GM08714 (cell line): ENCODE data around the gene CD247.
A peak's percentile ranks its signal among the peaks of the same experiment; 100 is the strongest.
"Not testable (repeated sequence)": the region's sequence is repeated elsewhere in the genome, so short reads cannot be mapped to it uniquely, and the experiment has no call there.

Source experiments
- H3K4me3 ChIP-seq: fragments of 200-500 bp; sonication (Bioruptor generic); 2 replicates; pipeline ENCODE4 v1.5.1; 2014; ENCODE audit warnings: mild to moderate bottlenecking, low read length, inconsistent platforms
- ZNF274 ChIP-seq: IDR thresholded peaks from 2 replicates; pipeline ENCODE4 v1.6.1; 2012; ENCODE audit warnings: mild to moderate bottlenecking, low read depth, low read length

Gene CD247

DNA sequence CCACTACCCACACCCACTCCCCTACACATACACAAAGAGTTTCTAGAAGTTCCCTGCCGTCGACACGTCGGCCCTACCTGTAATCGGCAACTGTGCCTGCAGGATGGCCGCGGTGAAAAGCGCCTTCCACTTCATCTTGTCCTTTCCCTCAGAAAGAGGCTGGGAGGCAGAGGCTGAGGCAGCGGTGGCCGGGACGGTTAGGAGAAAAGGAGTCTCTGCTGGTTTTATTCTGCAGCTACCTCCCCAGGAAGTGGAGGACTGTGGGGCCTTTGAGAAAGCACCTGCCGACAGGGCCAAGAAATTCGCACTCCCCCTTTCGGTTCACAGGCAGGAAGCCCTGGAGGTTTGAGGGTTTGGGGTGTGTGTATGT lies at the start of gene CD247:
Gene CD247 (minus strand): TSS at position 199 of the 370 bp plus-strand sequence. CDS start 64 bp downstream, at position 135.
- H3K4me3 ChIP-seq, result no peak within 1 kb of the TSS
- no peak for TF ChIP-seq ZNF274

DNA sequence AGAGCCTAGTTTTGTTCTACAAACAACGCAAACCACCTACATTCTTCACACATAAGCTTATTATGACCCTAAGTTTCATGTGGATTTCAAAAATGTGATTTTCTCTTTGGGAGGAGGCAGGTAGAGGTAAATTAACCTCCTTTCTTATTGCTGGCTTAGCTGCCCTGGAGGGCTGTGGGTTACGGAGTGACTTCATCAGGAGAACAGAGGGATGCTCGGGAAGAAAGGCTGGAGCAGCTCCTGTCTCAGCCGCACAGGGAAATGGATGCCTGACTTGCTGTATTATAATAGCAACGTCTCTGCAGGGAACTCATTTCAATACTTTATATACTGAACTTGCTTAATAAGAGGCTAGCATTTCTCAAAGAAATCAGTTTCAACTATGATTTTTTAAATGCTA lies 49.3 kb upstream of the CD247 start:
- no peak overlapping the region for H3K4me3 ChIP-seq
- TF ChIP-seq ZNF274, result no peak

- H3K4me3 ChIP-seq, result no peak overlapping the region
- no peak for TF ChIP-seq ZNF274
Observed at GRCh38 chr1:167566766-167567165, 48.4 kb upstream of the CD247 start.

DNA sequence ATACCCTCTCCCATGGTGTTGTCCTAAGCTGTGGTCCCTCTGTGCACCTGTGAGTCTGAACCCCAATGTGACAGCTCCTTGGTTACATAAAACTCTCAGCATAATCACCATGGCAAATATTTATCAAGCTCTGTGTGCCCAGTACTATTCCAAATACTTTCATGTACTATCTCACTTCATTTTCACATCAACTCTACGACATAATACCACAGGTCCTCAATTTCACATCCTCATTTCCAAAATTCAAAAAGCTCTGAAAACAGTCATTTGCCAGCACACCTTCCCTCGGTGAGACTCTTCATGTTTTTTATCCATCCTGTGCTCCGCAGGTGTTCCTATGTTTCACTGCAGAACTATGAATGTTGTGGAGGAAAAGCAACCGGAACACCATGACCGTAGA lies 47.6 kb upstream of the CD247 start:
- TF ChIP-seq ZNF274, result no peak
- H3K4me3 ChIP-seq, result no peak overlapping the region

DNA sequence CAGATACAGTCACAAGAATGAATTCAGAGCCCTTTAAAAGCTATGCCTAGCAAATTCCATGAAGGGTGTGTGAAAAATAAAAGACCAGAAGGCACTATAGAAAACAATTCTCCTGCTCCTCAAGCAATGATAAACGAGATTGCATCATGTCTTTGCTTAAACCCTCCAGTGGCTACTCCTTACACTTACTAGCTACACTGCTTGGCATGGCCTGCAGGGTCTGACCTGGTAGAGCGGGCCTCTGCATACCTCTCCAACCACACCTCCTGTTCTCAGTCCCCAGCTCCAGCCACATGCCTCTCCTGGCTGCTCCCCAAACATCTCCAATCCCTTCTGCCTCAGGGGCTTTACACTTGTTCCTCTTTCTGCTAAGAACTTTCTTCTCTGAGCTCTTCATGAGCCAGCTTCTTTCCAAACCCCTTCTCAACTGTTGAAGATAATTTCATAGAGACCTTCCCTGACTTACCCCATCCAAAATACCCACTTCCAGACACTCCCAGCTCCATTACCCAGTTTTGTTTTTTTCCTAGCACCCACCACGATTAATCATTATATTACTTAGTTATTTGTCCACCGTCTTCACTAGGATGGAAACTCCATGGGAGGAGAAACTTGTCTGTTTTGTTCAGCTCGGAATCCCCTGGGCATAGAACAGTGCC lies 46.4 kb upstream of the CD247 start:
- TF ChIP-seq ZNF274, result no peak
- no peak overlapping the region for H3K4me3 ChIP-seq

- TF ChIP-seq ZNF274, result no peak
- no peak overlapping the region for H3K4me3 ChIP-seq
Observed at GRCh38 chr1:167563579-167564246, 45.4 kb upstream of the CD247 start.

DNA sequence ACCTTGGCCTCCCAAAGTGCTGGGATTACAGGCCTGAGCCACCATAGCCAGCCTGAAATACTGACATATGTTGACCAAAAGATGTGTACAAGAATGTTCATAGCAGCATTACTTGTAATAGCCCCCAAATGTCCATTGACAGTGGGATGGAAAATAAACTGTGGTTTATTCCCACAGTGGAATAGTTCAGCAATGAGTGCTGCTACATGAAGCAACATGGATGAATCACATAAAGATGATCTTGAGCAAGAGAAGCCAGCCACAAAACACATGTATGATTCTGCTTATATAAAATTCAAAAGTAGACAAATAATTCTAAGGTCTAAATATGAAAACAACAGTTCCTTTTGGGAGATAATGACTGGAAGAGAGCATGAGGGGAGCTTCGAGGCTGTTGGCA lies 44.4 kb upstream of the CD247 start:
- TF ChIP-seq ZNF274, result no peak
- no peak overlapping the region for H3K4me3 ChIP-seq

DNA sequence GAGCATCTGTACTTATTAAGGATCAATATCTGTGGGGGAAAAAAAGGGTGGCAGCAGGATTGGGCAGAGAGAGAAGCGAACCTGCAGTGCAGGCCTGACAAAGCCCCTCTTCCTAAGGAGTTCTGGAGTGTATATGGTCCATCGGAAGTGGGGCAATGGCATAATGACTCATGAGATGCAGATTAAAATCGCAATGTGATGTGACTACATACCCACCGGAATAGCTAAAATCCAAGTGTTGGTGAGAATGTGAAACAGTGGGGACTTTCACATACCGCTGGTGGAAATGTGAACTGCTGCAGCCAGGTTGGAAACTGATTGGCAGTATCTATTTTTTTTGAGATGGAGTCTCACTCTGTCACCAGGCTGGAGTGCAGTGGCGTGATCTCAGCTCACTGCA lies 43.4 kb upstream of the CD247 start:
- no peak for TF ChIP-seq ZNF274
- H3K4me3 ChIP-seq, result no peak overlapping the region

DNA sequence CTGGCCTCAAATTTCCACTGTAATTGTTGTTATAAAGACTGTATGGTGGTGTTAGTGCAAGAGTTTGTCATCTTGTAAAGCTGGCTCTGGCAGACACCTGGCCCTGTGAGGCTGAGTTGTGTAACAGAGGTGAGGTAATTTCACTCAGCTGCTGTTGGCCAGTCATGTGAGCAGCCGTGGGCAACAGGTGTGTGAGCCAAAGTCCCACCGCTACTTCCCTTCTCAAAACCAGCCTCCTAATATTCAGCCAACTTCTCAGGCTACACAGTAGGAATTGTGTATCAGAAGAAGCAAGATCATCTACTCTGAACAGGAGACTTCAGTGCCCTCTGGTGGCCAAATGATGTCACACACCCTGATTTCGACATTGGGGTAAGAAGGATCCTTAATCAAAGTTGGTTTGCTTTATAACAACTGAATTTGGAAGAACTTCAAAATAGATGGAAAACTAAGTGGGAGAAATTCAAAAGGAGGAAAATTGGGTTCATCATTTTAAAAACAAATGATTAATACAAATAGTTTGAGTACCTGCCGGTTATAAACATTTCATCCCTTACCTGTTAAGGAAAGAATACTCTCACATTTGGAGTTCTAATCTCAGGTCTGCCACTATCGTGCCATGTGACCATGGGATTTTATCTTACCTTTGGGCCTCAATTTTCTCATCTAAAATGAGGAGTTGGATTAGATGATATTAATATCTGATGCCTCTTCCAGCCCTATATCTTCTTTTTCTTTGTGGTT lies 37.8 kb upstream of the CD247 start:
- no peak overlapping the region for H3K4me3 ChIP-seq
- TF ChIP-seq ZNF274, result no peak

DNA sequence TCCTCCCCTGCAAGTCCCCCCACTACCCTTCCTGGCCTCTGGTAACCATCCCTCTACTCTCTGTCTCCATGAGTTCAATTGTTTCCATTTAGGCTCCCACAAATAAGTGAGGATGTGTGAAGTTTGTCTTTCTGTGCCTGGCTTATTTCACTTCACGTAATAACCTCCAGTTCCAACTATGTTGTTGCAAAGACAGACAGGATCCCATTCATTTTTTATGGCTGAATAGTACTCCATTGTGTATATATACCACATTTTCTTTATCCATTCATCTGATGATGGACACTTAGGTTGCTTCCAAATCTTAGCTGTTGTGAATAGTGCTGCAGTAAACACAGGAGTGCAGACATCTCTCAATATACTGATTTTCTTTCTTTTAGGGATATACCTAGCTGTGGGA lies 36.7 kb upstream of the CD247 start:
- H3K4me3 ChIP-seq, result not testable (repeated sequence)

DNA sequence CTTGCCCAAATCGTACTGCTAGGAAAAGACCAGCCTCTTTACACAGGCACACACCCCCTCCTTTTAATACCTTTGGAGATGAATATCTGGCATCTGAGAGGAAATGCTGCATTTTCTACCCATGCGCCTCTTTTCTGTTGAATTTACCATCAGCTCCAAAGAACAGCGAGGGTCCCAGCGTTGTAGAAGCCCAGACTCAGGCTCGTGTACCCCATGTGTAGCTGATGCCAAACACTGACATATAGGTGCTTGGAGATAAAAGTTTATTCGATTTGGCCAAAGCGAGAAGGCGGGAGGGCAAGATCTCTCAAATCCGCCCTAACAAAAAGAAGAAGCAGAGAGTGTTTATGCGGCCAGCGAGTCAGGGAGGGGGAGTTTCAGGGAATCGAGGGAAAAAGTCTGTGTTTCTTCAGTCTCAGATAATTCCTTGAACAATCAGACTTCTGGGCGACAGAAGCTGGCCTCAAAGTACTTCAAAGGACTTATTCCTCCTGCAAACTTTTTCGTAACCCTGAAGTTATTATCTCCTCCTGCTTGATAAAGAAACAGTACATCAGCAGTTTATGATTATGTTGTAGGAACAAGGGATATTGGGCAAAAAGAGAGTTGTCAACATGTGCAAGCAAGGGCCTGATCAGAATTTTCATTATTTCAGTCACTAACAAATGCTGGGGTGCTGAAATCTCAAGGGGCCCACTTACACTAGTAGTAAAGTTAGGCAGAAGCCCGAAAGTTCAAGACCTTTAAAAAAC lies 35.9 kb upstream of the CD247 start:
- H3K4me3 ChIP-seq, result peak overlapping the region; percentile 67
- no peak for TF ChIP-seq ZNF274

- no peak for TF ChIP-seq ZNF274
- H3K4me3 ChIP-seq, result peak within 1 kb of the TSS; percentile 67
Observed at GRCh38 chr1:167553136-167554027, 35.1 kb upstream of the CD247 start, which contains the start of gene CREG1. CREG1 (minus strand) TSS chr1:167553762.

- no peak overlapping the region for H3K4me3 ChIP-seq
- no peak for TF ChIP-seq ZNF274
Observed at GRCh38 chr1:167551362-167551761, 33.0 kb upstream of the CD247 start.
